NCI-H2227 (cell line): Measurements from ENCODE around the gene ZSCAN25.
"Not testable (repeated sequence)": the region's sequence is repeated elsewhere in the genome, so short reads cannot be mapped to it uniquely, and the experiment has no call there.

Source experiments
- DNase-seq: peaks from one replicate; lab custom pipeline; 2025; ENCODE audit not compliant: unreplicated experiment; lab: John Stamatoyannopoulos, UW

The ZSCAN25 gene

DNA sequence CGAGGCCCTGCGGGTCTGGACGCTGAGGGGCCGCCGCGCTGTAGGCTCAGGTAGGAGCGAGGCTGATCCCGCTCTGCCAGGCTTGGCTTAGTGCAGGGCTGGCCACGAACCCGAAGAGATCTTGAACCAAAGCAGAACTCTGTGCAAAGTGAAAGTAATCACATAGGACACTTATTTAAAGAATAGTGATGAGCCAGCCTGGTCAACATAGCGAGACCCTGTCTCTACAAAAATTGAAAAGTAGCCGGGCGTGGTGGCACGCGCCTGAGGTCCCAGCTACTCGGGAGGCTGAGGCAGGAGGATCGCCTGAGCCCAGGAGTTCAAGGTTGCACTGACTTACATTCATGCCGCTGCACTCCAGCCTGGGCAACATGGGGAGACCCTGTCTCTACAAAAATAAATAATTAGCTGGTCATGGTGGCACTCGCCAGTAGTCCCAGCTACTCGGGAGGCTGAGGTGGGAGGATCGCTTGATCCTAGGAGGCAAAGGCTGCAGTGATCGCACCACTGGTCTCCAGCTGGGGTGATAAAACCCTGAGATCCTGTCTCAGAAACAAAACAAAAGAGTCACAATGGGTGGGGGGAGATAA, 541 bp downstream of the ZSCAN25 start:
- no peak for DNase-seq

DNA sequence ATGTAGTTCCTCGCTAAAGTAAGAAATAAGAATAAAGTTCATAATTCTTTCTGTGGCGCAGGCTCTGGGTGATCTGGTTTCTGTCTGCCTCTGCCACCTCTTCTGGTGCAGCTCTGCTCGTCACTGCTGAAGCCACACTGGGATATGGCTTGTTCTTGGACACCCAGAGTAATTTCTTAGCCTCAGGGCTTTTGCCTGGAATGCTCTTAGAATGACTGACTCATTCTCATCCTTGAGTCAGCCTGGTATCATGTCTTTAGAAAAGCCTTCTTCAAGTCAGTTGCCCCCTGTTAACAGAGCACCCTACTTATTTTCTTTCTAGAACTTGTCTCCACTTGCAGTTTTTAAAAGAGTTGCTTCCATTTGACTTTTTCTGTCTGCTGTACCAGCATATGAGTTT, 2.0 kb downstream of the ZSCAN25 start:
- DNase-seq, result no peak

DNA sequence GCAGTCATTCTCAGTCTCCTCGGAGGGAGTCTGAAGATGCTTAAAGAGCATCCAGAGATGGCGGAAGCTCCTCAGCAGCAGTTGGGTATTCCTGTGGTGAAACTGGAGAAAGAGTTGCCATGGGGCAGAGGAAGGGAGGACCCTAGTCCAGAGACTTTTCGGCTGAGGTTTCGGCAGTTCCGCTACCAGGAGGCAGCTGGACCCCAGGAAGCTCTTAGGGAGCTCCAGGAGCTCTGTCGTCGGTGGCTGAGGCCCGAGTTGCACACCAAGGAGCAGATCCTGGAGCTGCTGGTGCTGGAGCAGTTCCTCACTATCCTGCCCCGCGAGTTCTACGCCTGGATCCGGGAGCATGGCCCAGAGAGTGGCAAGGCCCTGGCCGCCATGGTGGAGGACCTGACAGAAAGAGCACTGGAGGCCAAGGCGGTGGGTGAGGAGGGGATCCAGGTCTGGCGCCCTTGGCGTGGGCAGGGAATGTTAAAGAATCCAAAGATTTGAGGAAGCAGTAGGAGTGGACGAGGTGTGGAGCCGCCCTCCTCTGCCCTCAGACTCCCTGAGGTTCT, 2.9 kb downstream of the ZSCAN25 start:
- no peak for DNase-seq

DNA sequence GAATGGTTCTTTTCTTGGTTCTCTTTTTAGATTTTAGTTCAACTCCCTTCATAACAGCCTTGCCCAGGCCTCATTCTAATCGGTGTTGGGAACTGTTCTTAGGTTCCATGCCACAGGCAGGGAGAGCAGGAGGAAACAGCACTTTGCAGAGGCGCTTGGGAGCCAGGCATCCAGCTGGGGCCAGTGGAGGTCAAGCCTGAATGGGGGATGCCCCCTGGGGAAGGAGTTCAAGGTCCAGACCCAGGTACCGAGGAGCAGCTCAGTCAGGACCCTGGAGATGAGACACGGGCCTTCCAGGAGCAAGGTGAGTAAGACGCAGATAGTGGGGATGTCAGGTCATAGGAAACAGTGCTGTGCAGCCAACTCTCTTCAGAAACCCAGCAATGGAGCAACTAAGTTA, 4.5 kb downstream of the ZSCAN25 start:
- no peak for DNase-seq

DNA sequence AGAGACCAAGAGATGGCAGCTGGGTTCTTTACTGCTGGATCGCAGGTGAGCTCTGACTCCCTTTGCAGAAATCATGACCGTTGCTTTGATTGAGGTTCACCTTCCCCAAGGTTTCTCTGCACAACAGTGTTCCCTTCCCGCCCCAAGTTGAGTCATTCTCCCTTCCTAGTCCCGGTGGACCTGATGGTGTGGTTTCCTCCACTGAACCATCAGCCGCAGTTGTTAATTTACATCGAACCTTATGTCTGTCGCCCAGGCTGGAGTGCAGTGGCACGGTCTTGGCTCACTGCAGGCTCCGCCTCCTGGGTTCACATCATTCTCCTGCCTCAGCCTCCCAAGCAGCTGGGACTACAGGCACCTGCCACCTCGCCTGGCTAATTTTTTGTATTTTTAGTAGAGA, 5.8 kb downstream of the ZSCAN25 start:
- no peak for DNase-seq

DNA sequence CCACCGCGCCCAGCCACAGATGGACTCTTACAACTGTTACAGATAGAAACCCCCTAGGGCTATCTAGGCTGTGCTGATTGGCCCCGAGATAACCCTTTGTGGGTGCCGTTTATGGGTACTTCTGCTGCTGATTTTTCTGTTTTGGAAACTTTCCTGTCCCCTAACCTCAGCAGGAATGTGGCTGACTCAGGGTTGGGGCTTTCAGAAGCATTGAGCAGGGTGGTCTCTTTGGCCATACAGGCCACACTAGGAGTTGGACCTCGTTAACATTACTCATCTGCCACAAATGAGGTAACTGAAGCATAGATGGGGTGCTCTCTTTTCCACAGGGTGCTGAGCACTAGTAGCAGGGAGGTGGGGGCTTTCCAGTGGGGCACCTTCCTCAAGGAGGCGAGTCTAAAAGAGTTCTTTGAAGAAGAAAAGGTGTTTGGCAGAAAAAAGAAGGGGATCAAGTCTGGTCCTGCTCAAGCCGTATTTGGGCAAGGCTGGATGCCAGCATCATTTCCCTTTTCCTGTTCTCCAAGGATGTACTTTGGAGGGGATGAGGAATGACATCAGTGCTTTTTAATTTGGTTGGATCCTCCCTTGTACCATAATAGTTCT, 6.4 kb downstream of the ZSCAN25 start:
- no peak for DNase-seq

DNA sequence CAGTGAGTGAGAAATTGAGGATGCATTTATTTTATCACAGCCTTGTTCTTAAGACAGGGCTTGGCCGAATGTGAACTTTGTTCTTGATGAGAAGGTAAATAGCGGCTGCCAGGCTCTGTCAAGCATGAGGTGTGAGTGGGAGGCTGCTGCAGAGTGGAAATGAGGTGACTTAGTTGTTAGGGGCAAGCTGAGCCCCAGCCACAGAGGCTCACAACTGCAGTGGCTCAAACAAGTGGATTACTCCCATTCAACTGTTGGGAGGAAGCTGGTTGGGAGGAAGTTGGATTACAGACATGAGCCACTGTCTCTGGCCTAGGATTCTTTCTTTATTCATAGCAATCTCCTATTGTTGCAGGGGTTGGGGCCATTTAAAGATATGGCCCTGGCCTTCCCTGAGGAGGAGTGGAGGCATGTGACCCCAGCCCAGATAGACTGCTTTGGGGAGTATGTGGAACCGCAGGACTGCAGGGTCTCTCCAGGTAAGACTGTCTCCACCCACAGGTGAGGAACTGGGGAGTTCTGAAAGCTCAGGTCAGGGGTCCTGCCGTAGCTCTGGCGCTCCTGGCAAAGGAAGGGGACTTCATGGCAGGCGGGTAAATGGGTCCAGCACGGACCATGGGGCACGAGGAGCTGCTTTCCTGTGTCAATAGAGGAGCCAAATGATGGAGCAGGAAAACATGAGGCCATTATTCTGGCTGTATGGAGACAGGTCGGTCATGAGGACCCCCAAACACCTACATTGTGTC, 7.1 kb downstream of the ZSCAN25 start:
- no peak for DNase-seq

DNA sequence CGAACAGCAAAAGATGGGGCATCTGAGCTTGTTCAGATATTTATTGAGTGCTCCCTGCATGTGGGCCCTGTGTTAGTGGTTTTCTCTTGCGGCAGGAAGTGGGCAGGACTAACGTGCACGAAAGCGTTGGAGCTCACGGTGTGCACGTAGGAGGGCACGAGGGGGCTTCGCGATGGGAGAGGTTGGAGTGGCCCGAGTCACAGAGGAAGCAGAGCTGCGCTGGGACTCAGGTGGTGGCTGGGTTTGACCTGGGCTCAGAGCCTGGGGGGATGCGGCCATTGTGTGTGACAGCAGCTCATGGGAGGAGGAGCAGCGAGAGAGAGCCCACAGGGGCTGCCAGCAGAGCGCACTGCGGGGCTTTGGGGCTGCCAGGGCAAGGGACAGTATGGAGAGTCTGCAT, 7.7 kb downstream of the ZSCAN25 start:
- no peak for DNase-seq

DNA sequence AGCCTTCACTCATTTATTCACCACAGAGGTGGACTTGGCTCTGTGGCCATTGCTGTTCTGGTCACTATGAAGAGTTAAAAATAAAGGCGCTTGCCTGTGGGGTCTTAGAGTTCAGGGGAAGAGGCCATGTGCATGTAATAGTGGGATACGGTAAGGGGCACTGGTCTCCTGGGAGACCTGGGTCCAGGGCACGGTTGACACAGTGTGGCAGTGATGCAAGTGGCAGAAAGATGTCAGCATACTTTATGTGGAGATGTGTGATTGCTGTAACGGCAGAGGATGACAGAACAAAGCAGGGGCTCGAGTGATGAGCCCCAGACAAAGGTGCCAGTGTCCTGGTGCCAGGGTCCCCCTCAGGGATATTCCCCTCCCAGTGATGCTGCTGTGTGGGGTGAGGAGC, 8.6 kb downstream of the ZSCAN25 start:
- no peak for DNase-seq

DNA sequence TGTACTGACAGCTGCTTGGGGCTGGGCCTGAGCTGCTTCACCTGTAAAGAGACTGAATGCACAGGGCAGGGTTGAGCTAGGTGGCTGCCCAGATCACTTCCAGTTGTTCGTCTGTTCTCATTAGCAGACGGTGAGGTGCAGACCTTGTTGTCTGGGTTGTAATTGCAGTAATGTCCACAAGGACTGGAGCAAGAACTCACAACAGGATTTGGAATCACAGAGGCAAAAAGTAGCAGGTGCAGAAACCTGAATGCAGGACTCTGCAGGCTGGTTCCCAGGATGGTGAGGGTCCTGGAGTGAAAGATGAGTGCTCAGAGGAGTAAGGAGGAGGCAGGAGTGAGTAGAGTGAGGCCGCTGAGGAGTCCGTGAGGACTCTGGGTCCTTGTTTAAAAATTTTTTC, 9.2 kb downstream of the ZSCAN25 start:
- DNase-seq, result no peak

DNA sequence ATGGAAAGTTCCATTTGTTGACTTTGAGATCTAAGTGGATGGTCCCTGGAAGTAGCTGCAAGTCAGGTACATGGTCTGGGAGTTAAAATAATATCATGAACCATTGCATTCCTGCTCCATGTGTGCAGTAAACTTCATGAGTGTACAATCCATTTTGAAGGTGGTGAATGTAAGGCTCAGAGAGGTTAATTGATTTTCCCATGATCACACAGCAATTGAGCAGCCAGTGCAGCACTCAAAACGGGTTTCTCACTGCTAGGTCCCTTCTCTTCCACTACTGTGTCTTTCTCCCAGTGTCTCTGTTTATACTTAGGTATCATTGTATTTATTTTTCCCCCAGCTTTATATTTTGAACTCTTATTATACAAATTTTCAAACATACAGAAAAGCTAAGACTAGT, 9.9 kb downstream of the ZSCAN25 start:
- no peak for DNase-seq

DNA sequence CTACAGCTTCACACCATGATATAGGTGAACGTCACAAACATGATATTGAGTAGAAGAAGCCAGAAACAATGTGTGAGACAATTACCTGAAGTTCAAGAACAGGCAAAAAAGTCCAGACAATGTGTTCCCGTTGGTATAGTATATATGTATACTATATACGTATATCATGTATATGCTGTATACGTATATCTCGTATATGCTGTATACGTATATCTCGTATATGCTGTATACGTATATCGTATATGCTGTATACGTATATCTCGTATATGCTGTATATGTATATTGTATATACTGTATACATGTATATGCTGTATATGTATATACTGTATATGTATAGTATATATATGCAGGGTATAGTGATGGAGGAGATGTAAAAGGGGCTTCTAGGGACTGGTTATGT, 10.8 kb downstream of the ZSCAN25 start:
- DNase-seq, result no peak

DNA sequence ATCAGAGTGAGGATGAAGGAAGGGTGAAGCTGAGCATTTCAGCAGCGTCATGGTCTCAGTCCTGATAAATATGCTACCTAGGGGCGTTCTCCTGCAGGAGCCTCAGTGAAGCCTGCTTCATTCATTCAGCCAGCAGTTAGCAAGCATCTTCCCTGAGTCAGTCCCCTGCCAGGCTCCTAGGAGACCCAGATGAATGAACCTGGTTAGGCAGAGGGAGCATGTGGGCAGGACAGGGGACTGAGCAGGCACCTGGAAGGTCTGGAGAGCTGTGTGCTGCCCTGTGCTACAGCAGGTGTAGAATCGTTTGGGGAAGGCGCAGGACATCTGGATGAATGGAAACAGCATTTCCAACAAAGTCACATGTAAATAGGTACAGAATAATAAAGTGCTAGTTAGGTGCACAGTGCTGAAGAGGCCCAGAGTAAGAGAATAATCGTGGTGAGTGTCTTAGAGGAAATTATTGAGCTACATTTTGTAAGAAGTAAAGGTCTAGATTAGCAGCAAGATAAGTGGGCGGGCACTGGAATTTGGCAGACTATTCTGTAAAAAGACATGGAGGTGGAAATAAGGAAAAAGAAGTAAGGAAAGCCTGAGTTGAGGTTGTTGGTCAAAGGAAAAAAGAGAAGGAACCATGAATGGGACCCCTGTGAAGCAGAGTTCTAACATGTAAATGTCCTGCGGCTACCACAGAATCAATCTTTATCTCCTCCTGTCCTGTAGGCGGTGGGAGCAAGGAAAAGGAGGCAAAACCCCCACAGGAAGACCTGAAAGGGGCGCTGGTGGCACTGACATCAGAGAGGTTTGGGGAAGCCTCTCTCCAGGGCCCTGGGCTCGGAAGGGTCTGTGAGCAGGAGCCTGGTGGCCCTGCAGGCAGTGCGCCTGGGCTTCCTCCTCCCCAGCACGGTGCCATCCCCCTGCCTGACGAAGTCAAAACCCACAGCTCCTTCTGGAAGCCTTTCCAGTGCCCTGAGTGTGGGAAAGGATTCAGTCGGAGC, 12.0 kb downstream of the ZSCAN25 start:
- no peak for DNase-seq

DNA sequence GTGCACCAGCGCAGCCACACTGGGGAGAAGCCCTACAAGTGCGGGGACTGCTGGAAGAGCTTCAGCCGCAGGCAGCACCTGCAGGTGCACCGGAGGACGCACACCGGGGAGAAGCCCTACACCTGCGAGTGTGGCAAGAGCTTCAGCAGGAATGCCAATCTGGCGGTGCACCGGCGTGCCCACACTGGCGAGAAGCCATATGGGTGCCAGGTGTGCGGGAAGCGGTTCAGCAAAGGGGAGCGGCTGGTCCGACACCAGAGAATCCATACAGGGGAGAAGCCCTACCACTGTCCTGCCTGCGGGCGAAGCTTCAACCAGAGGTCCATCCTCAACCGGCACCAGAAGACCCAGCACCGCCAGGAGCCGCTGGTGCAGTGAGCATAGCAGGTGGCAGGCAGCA, 12.9 kb downstream of the ZSCAN25 start:
- no peak for DNase-seq

DNA sequence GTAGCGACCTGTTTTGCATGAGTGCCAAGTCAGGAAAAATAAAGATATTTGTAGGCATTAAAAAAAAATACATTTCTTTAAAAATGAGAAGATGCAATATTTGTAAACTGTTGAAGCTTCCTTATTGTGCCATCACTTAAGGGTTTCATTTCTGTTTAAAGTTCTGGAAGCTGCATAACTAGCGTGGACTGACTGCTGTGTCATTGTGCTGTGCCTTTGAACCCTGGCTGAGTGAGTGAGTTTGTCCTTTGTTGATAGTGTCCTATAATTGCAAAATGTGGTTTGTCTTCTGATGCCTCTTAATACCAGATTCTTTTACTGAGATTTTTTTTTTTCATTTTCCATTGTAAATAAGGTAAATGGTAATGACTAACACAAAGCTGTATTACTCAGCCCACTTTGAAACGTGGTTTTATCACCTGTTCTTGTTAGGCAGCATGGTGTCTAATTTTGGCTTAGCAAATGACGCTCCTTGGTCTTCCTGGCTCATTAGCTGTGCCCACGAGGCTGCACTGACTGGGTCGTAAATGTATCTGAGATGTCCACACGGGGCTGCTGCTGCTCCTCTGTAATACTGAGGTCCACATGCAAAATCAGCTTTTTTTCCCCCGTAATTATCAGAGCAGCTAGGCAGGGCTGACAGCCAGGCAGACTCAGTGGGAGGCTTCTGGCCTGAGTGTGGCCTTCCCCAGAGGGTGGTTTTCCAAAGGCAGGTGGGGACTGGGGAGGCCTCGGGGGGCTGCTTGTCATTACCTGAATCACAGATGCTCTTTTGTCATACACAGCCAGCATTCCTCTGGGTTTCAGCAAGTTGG, 14.8 kb downstream of the ZSCAN25 start:
- peak; percentile 77 for DNase-seq

DNA sequence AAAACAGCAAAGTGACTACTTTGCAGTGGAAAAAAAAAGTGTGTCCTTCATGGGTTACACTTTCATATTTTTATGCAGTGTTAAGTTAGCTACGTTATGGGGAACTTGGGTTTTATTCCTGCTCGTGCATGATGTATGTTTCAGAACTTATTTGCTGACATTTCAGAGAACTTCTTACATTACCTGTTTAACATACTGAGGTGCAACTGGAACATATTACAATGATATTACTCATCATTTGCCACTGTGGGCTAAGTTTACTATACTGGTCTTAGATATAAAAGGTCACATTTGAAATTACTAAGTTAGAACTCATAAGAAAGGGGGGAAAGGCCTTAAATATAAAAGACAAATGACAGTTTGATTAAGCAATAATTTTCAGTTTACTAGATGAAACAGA, 20.7 kb downstream of the ZSCAN25 start:
- not testable (repeated sequence) for DNase-seq

DNA sequence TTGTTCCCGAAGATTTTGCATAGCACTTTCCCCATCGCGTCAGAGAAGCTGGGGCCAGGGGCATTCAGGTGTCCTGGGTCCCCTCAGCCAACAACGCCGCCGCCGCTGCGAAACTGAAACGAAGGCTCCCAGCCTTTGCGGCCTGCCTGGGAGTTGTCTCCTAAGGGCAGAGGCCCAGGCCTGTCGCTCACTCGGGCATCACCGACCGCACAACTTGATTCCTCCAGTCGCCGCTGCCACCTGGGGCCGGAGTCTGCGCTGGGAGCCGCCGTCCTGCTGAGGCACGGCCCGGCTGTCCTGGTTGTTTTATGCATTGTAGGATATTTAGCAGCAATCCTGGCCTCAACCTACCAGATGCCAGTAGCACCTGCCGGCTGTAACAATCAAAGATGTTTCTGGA, 22.0 kb downstream of the ZSCAN25 start:
- no peak for DNase-seq

DNA sequence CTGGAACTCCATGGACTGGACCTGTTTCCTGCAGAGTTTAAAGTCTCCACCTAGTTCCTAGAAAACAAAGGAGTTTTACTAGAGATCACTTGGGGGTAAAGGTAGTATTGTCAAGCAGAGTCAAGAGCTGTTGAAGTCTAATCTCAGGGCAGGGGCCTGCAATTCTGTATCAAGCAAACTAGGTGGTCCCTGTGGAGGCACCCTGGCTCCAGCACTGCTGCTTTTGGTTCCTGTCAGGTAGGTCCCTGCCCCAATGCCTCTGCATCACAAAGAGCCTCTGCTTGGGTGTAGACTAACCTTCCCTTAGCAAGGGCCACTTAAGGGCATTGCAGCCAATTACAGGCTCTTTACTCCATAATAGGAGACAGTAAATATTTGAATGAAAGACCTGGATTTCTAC, 22.5 kb downstream of the ZSCAN25 start:
- DNase-seq, result no peak

DNA sequence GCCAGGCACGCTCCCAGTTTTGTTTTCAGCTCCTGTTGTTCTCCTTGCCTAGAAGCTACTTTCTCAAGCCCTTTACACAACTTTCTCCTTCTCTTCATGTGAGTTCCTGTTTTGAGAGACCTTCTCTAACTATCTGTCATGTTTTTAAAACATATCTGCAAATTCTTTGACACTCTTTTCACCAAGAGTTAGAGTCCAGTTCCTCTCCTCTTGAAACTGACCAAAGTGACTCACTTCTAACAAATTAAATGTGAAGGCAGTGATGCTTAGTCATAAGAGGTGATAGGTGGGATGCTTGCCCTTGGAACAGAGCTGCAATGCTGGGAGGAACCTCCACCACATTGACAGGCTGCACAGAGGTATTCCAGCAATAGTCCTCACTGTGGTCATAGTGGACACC, 25.3 kb downstream of the ZSCAN25 start:
- DNase-seq, result no peak

DNA sequence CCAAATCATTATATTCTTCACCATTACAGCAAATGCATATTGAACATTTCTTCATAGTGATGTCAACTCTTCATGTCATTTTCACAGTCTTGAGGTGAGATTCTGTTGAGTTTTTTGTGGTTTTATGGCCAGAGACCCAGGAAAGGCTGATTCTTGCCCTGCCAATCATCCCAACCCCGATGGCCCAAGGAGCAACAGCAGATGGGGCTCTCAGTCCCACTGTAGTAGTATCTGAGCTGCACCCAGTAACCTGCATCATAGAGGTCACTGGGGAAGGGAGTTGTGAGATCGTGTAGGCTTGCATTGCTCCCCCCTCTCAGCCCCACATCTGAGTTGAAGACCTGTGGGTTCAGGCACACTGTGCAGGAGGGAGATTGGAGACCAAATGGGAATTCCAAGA, 26.7 kb downstream of the ZSCAN25 start:
- no peak for DNase-seq
